SU-DHL-6 (cell line): ENCODE measurements around the gene ARL17A.
"Not testable (repeated sequence)": the region's sequence is repeated elsewhere in the genome, so short reads cannot be mapped to it uniquely, and the experiment has no call there.

Source experiments
- H2AFZ ChIP-seq: fragments of 200-600 bp; sonication (generic); 2 replicates; pipeline ENCODE4 v1.6.1; 2014; ENCODE audit warnings: low read depth, mild to moderate bottlenecking, moderate library complexity, mixed read lengths, antibody characterized with exemption, low read length; ENCODE audit not compliant: severe bottlenecking
- H3F3A ChIP-seq: fragments of 200-600 bp; shearing (Covaris generic); 2 replicates; pipeline ENCODE4 v1.6.0; 2016; ENCODE audit warnings: antibody characterized with exemption, mild to moderate bottlenecking; ENCODE audit not compliant: insufficient read depth
- H3K27ac ChIP-seq: fragments of 200-600 bp; sonication (generic); 2 replicates; pipeline ENCODE4 v1.5.1; 2016; ENCODE audit warnings: low read depth, mild to moderate bottlenecking, low read length, moderate library complexity, mixed read lengths
- H3K27me3 ChIP-seq: fragments of 200-600 bp; sonication (generic), shearing (Covaris generic); 2 replicates; pipeline ENCODE4 v1.6.0; 2014; ENCODE audit warnings: mild to moderate bottlenecking, low read length
- H3K36me3 ChIP-seq: fragments of 200-600 bp; sonication (generic); 2 replicates; pipeline ENCODE4 v1.6.1; 2014; ENCODE audit warnings: mild to moderate bottlenecking, low read length, mixed read lengths
- H3K4me2 ChIP-seq: fragments of 300-600, 200-600 bp; shearing (Covaris generic), sonication (generic); 2 replicates; pipeline ENCODE4 v1.6.0; 2014; ENCODE audit warnings: low read length, low read depth, mild to moderate bottlenecking; ENCODE audit not compliant: poor library complexity, severe bottlenecking
- H3K4me3 ChIP-seq: fragments of 200-600 bp; sonication (generic); 2 replicates; pipeline ENCODE4 v1.5.1; 2014; ENCODE audit warnings: antibody characterized with exemption, low read length, mild to moderate bottlenecking, mixed read lengths; ENCODE audit not compliant: insufficient read depth, poor library complexity, severe bottlenecking
- H3K79me2 ChIP-seq: fragments of 200-600 bp; sonication (generic); 2 replicates; pipeline ENCODE4 v1.6.1; 2014; ENCODE audit warnings: mild to moderate bottlenecking, low read length, moderate library complexity; ENCODE audit not compliant: insufficient read depth
- H3K9ac ChIP-seq: fragments of 200-600 bp; sonication (generic); 2 replicates; pipeline ENCODE4 v1.7.0; 2014; ENCODE audit warnings: mild to moderate bottlenecking, low read length
- H3K9me2 ChIP-seq: fragments of 200-600 bp; sonication (generic); replicated peaks from 2 replicates; pipeline ENCODE4 v1.6.1; 2014; ENCODE audit warnings: low read length; ENCODE audit not compliant: insufficient read depth
- H3K9me3 ChIP-seq: fragments of 200-600 bp; sonication (generic); 2 replicates; pipeline ENCODE4 v1.6.1; 2014; ENCODE audit warnings: low read length, mixed read lengths; ENCODE audit not compliant: insufficient read depth
- H4K20me1 ChIP-seq: fragments of 200-600 bp; sonication (generic); 2 replicates; pipeline ENCODE4 v1.6.1; 2014; ENCODE audit warnings: low read depth, mild to moderate bottlenecking, antibody characterized with exemption, low read length, moderate library complexity, mixed read lengths

The ARL17A gene

GRCh38 chr17:46611304-46611703 is 31.8 kb upstream of the ARL17A start:
- not testable (repeated sequence) for H4K20me1 ChIP-seq, H2AFZ ChIP-seq, H3K9ac ChIP-seq

GRCh38 chr17:46603125-46603524 is 23.6 kb upstream of the ARL17A start:
- H3K4me2 ChIP-seq, H4K20me1 ChIP-seq, H3K4me3 ChIP-seq, H3K79me2 ChIP-seq, H3K36me3 ChIP-seq, H3K9ac ChIP-seq, H3K27ac ChIP-seq, H2AFZ ChIP-seq, H3F3A ChIP-seq, H3K9me2 ChIP-seq, H3K9me3 ChIP-seq, H3K27me3 ChIP-seq: not testable (repeated sequence)

More at GRCh38 chr17:46611304-46611703, 31.8 kb upstream of the ARL17A start:
- not testable (repeated sequence) for H3K9me2 ChIP-seq, H3K4me2 ChIP-seq, H3K27me3 ChIP-seq, H3K4me3 ChIP-seq, H3F3A ChIP-seq, H3K79me2 ChIP-seq, H3K27ac ChIP-seq, H3K9me3 ChIP-seq, H3K36me3 ChIP-seq

GRCh38 chr17:46600767-46601166 is 21.3 kb upstream of the ARL17A start:
- H3F3A ChIP-seq, H3K79me2 ChIP-seq, H4K20me1 ChIP-seq, H2AFZ ChIP-seq, H3K27ac ChIP-seq, H3K4me3 ChIP-seq, H3K27me3 ChIP-seq, H3K36me3 ChIP-seq, H3K9me2 ChIP-seq, H3K9me3 ChIP-seq, H3K4me2 ChIP-seq, H3K9ac ChIP-seq: not testable (repeated sequence)

- H3K27ac ChIP-seq, H3K4me3 ChIP-seq, H3K9me3 ChIP-seq, H3K9me2 ChIP-seq, H3K36me3 ChIP-seq, H4K20me1 ChIP-seq, H3F3A ChIP-seq, H3K9ac ChIP-seq, H3K79me2 ChIP-seq, H3K4me2 ChIP-seq, H2AFZ ChIP-seq, H3K27me3 ChIP-seq: not testable (repeated sequence)
Observed at GRCh38 chr17:46598344-46598931, 18.9 kb upstream of the ARL17A start.

- H3K36me3 ChIP-seq, H3K9ac ChIP-seq, H3K9me3 ChIP-seq, H3K9me2 ChIP-seq, H3F3A ChIP-seq, H3K4me3 ChIP-seq, H3K4me2 ChIP-seq, H3K27me3 ChIP-seq, H2AFZ ChIP-seq, H3K79me2 ChIP-seq, H4K20me1 ChIP-seq, H3K27ac ChIP-seq: not testable (repeated sequence)
Observed at GRCh38 chr17:46591332-46591731, 11.8 kb upstream of the ARL17A start.

DNA sequence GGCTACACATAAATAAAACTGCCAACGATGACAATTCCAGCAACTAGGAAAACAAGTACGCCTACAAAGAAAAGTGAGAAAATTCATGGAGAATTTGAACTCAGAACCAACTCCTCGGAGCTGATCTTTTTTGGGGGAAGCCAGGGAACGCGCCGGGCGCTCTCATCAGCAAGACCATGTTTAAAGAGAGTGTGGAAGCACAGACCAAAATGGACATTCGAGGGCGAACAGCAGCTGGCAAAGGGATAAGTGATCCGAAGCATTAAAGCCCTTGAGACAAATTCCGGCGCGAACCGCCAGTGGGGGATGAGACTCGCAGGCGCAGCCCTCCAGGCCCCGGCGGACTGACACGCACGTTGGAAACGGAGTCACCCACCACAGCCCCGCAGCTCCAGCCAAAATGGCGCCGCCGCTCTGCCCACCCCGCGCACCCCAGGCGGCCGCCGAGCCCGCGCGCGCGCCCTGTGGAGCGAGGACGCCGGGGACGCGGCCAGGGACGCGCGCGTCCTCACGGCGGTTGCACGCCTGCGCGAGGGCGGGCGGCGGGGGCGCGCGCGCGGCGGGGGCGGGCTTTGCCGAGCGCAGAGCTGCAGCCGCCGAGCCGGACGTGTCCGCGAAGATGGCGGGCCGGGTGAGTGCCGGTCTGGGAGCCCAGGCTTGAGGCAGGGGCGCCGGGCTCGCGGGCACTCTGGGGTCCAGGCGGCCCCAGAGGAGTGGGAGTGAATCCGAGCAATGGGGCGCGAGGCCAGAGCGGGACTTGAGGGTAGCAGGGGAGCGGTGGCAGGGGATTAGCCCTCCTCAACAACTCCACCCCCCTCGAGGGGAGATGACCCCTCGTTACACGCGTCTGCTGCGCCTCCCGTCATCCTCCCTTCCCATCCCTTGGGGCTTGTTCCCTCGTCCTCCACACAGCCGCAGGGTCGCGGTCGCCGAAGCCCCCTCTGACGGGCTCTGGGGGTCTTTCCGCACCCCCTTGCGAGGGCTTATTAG is 11.0 kb upstream of the ARL17A start, which contains the start of gene NSF:
TSS of gene NSF (plus strand) at position 513 of the 990 bp plus-strand sequence. CDS start at position 620, 107 bp downstream.
- not testable (repeated sequence) for H3K36me3 ChIP-seq, H3K4me3 ChIP-seq, H4K20me1 ChIP-seq, H3K27ac ChIP-seq, H3K9me3 ChIP-seq, H3K9me2 ChIP-seq, H3F3A ChIP-seq, H3K4me2 ChIP-seq, H3K79me2 ChIP-seq, H3K9ac ChIP-seq, H2AFZ ChIP-seq, H3K27me3 ChIP-seq

GRCh38 chr17:46585444-46585843 is 6.0 kb upstream of the ARL17A start:
- H3F3A ChIP-seq, H3K4me3 ChIP-seq, H3K36me3 ChIP-seq, H3K9ac ChIP-seq, H2AFZ ChIP-seq, H3K27ac ChIP-seq, H3K9me2 ChIP-seq, H4K20me1 ChIP-seq, H3K27me3 ChIP-seq, H3K4me2 ChIP-seq, H3K79me2 ChIP-seq, H3K9me3 ChIP-seq: not testable (repeated sequence)

DNA sequence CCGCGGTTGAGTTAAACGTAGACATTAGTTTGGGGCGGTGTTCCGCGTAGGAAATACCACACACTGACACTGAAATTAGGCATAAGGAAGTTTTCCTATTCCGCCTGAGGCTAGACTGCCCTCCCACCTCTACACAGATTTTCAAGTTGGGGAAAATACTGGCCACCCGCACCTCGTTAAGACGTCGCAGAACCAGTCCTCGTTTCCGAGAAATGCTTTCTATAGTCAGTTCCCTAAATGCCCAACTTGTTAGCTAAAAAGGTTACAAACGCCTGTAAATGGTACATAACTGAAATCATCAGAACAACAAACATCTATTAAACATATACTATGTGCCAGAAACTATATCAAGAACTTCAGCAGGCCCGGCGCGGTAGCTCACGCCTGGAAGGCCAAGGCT is 591 bp upstream of the ARL17A start:
- H3K27ac ChIP-seq, H3K36me3 ChIP-seq, H2AFZ ChIP-seq, H3K9ac ChIP-seq, H3K4me3 ChIP-seq, H3K9me3 ChIP-seq, H4K20me1 ChIP-seq, H3F3A ChIP-seq, H3K27me3 ChIP-seq, H3K79me2 ChIP-seq, H3K9me2 ChIP-seq: not testable (repeated sequence)
- H3K4me2 ChIP-seq = peak overlapping the region; percentile 31
